ENCODE measurements around the gene CD8A. TPM values are rescaled to one million over a fixed set of nuclear protein-coding genes. Genes with fewer than 3 reads are reported as not detected.
A peak's percentile ranks its signal among the peaks of the same experiment; 100 is the strongest.
"Not testable (repeated sequence)": the region's sequence is repeated elsewhere in the genome, so short reads cannot be mapped to it uniquely, and the experiment has no call there.

The CD8A gene
- 0.15 TPM for polyA plus RNA-seq (2013, experiment 1 of 2)
- polyA plus RNA-seq (2013, experiment 2 of 2), result 0.19 TPM

GRCh38 chr2:86790676-86791572 is at the start of gene CD8A:
Gene CD8A, minus strand, starts transcription at chr2:86790913. Its CDS starts 88 bp downstream, at chr2:86790825.
- Histone ChIP-seq H3K4me3 (ENCODE audit: low read length) (peak within 1 kb of the TSS; percentile 38), H3K4me1 (ENCODE audit: insufficient read depth, low read length) (peaks cover 7% of the 10 kb centered on the region; the same call in 1 of the 2 replicates), H3K9ac (ENCODE audit: low read depth, low read length) (no peak within 1 kb of the TSS), H3K27me3 (ENCODE audit: insufficient read depth, low read length) (peaks cover 84% of the 10 kb centered on the region), H3K9me3 (ENCODE audit: insufficient read depth, low read depth, low read length) (peaks cover 3% of the 10 kb centered on the region; the same call in 1 of the 2 replicates), H3K36me3 (ENCODE audit: insufficient read depth, low read length) (no peaks in the 10 kb centered on the region), H3K27ac (ENCODE audit: low read depth, low read length) (no peak within 1 kb of the TSS)
- 2% methylated on average over 57 of the region's 57 CpGs for WGBS

DNA sequence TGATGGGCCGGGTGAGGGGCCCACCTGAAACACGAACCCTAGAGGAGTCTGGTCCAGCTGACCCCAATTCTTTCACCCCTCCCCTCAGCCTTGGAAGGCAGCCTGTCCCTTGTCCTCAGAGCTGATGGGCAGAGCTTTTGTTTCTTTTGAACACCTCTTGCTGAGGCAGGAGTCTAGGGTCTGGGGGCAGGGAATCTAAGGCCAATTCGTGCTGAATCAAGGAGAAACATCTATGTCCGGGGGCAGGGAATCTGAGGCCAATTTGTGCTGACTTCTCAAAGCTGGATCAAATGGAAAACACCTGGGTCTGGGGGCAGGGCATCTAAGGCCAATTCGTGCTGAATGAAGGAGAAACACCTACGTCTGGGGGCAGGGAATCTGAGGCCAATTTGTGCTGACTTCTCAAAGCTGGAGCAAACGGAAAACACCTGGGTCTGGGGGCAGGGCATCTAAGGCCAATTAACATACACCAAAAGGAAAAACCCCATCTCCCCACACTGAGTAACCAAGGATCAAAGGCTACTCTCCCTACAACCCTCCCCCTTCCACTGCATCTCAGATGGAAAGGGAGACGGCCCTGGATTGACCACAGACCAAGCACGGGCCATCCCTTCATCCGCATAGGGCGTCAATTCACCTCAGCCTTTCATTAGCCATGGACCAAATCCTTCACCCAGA is 49.3 kb upstream of the CD8A start:
- not testable (repeated sequence) for H3K9ac ChIP-seq (ENCODE audit: low read depth, low read length); H3K27me3 ChIP-seq (ENCODE audit: insufficient read depth, low read length); H3K9me3 ChIP-seq (ENCODE audit: insufficient read depth, low read depth, low read length); H3K4me1 ChIP-seq (ENCODE audit: insufficient read depth, low read length); H3K36me3 ChIP-seq (ENCODE audit: insufficient read depth, low read length); H3K27ac ChIP-seq (ENCODE audit: low read depth, low read length); H3K4me3 ChIP-seq (ENCODE audit: low read length)
- WGBS, result 50% methylated on average over 5 of the region's 11 CpGs

DNA sequence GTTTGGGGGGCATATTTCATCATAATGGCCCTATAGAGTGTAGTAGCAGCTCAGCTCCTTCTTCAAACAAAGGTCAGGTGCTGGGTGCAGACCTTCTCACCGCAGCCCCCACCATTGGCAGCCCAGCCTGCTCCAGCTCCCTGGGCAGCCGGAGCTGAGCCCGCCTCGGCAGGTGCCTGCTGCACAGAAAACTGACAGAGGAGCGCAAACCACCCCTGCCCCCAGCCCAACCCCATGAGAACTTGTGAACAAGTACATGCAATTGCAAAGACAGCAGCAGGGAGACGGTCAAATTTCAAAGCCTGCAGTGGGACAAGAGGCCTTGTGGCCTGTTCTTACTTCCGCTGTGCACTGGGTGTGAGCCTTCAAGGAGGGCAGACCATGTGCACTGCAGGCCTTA is 48.7 kb upstream of the CD8A start:
- WGBS, result 60% methylated on average over 7 of the region's 7 CpGs
- H3K4me1 ChIP-seq (ENCODE audit: insufficient read depth, low read length); H3K27ac ChIP-seq (ENCODE audit: low read depth, low read length); H3K36me3 ChIP-seq (ENCODE audit: insufficient read depth, low read length); H3K27me3 ChIP-seq (ENCODE audit: insufficient read depth, low read length); H3K9me3 ChIP-seq (ENCODE audit: insufficient read depth, low read depth, low read length); H3K9ac ChIP-seq (ENCODE audit: low read depth, low read length); H3K4me3 ChIP-seq (ENCODE audit: low read length): not testable (repeated sequence)

DNA sequence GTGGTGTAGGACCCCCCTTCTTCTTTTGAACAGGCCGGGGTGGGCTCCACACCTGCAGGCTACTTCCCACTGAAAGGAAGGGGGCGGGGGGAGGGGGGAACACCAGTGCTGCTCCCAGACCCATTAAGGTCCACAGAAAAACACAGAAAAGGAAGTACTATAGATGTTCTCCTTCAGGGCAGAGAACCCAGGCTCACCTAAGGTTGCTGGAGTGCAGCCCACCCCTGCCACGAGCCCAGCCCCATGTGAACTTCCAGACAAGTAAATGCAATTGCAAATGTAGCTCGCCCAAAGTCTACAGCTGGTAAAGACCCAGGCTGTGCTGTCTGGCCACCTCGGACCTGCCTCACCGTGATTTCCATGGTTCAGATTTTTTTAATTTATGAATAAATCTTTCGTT is 47.0 kb upstream of the CD8A start:
- not testable (repeated sequence) for H3K36me3 ChIP-seq (ENCODE audit: insufficient read depth, low read length); H3K4me3 ChIP-seq (ENCODE audit: low read length); H3K9ac ChIP-seq (ENCODE audit: low read depth, low read length); H3K9me3 ChIP-seq (ENCODE audit: insufficient read depth, low read depth, low read length); H3K27me3 ChIP-seq (ENCODE audit: insufficient read depth, low read length); H3K27ac ChIP-seq (ENCODE audit: low read depth, low read length)
- WGBS, result 41% methylated on average over 2 of the region's 7 CpGs
- H3K4me1 ChIP-seq (ENCODE audit: insufficient read depth, low read length), result peaks cover 12% of the 10 kb centered on the region; the same call in 1 of the 2 replicates

DNA sequence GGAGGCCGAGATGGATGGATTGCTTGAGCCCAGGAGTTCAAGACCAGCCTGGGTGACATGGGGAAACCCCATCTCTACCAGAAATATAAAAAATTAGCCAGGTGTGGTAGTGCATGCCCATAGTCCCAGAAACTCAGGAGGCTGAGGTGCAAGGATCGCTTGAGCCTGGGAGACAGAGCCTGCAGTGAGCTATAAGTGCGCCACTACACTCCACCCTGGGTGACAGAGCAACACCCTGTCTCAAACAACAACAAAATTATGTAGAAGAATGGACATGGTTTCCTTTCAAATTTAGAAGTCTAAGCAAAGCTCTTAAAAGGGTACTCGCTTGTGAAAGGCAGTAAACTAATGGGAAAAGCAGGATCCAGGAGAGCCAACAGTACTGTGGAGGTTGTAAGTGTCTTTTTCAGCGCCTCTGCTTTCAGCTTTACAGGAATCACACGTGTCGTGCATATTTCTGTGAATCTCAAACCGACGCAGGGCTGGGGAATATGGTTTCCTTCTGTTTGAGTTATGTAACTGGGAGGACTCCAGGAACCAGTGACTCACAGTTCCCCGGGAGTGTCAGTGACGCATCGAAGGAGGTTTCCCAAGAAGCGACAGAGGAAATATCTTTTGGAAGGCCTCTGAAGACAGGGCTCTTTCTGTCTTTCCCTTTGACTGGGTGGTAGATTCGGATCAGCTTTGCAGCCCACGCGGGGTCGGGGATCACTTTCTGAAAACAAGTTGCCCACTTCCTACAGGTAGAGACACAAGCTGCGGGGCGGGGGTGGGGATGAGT is 46.4 kb upstream of the CD8A start:
- not testable (repeated sequence) for H3K4me3 ChIP-seq (ENCODE audit: low read length); H3K9ac ChIP-seq (ENCODE audit: low read depth, low read length); H3K9me3 ChIP-seq (ENCODE audit: insufficient read depth, low read depth, low read length); H3K27me3 ChIP-seq (ENCODE audit: insufficient read depth, low read length); H3K27ac ChIP-seq (ENCODE audit: low read depth, low read length); H3K36me3 ChIP-seq (ENCODE audit: insufficient read depth, low read length)
- 63% methylated on average over 12 of the region's 19 CpGs for WGBS
- peaks cover 12% of the 10 kb centered on the region; the same call in 1 of the 2 replicates for H3K4me1 ChIP-seq (ENCODE audit: insufficient read depth, low read length)

- H3K9me3 ChIP-seq (ENCODE audit: insufficient read depth, low read depth, low read length); H3K4me3 ChIP-seq (ENCODE audit: low read length); H3K36me3 ChIP-seq (ENCODE audit: insufficient read depth, low read length); H3K9ac ChIP-seq (ENCODE audit: low read depth, low read length); H3K27me3 ChIP-seq (ENCODE audit: insufficient read depth, low read length); H3K27ac ChIP-seq (ENCODE audit: low read depth, low read length): not testable (repeated sequence)
- whole genome bisulfite sequencing, result 66% methylated on average over 4 of the region's 4 CpGs
- peaks cover 15% of the 10 kb centered on the region; the same call in 1 of the 2 replicates for H3K4me1 ChIP-seq (ENCODE audit: insufficient read depth, low read length)
These were observed 44.8 kb upstream of the CD8A start for GRCh38 chr2:86835548-86835889.

DNA sequence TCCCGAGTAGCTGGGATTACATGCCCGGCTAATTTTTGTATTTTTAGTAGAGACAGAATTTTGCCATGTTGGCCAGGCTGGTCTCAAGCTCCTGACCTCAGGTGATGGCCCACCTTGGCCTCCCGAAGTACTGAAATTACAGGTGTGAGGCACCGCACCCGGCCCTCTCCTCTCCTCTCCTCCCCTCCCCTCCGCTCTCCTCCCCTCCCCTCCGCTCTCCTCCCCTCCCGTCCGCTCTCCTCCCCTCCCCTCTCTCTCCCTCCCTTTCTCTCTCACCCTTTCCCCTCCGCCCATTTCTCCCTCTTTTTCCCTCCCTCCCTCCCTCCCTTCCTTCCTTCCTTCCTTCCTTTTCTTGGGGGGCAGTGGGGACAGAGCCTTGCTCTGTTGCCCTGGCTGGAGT is 42.6 kb upstream of the CD8A start:
- Histone ChIP-seq H3K27me3 (ENCODE audit: insufficient read depth, low read length) (no peaks in the 10 kb centered on the region), H3K36me3 (ENCODE audit: insufficient read depth, low read length) (no peaks in the 10 kb centered on the region), H3K9ac (ENCODE audit: low read depth, low read length) (no peak overlapping the region), H3K4me1 (ENCODE audit: insufficient read depth, low read length) (peaks cover 7% of the 10 kb centered on the region; the same call in 1 of the 2 replicates), H3K9me3 (ENCODE audit: insufficient read depth, low read depth, low read length) (no peaks in the 10 kb centered on the region), H3K27ac (ENCODE audit: low read depth, low read length) (no peak overlapping the region), H3K4me3 (ENCODE audit: low read length) (no peak overlapping the region)
- WGBS, result 80% methylated on average over 3 of the region's 10 CpGs

DNA sequence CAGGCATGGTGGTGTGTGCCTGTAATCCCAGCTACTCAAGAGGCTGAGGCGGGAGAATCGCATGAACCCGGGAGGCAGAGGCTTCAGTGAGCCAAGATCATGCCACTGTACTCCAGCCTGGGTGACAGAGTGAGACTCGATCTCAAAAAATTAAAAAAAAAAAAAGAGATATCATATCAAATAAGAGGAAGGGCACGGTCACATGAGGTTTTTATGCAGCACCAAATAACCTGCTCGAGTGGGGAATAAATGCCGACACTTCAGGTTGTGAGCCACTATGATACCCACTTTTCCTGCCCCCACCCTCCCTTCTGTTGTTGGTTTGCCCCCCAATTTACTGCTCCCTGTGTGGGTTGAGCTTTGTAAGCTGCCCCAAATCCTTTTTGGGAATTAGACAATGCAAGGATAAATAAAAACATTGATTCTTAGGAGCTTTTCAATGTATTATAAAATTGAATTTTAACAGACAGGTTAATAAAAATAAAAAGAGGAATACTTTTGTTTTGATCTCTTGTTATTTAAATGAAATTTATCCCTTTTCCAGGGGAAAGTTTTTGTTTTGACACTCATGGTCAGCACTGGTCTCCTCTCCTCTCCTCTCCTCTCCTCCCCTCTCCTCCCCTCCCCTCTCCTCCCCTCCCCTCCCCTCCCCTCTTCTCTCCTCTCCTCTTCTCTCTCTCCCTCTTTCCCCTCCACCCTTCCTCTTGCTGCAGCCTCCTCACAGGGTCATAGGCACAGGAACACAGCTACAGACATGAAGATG is 41.8 kb upstream of the CD8A start:
- Histone ChIP-seq H3K36me3 (ENCODE audit: insufficient read depth, low read length) (no peaks in the 10 kb centered on the region), H3K27ac (ENCODE audit: low read depth, low read length) (no peak overlapping the region), H3K9me3 (ENCODE audit: insufficient read depth, low read depth, low read length) (no peaks in the 10 kb centered on the region), H3K9ac (ENCODE audit: low read depth, low read length) (no peak overlapping the region), H3K4me3 (ENCODE audit: low read length) (no peak overlapping the region), H3K4me1 (ENCODE audit: insufficient read depth, low read length) (peaks cover 10% of the 10 kb centered on the region; the same call in 1 of the 2 replicates), H3K27me3 (ENCODE audit: insufficient read depth, low read length) (no peaks in the 10 kb centered on the region)
- 64% methylated on average over 7 of the region's 7 CpGs for WGBS

- WGBS, result 65% methylated on average over 2 of the region's 2 CpGs
- H3K4me3 ChIP-seq (ENCODE audit: low read length), result no peak overlapping the region
- H3K4me1 ChIP-seq (ENCODE audit: insufficient read depth, low read length), result peaks cover 10% of the 10 kb centered on the region; the same call in 1 of the 2 replicates
- H3K9ac ChIP-seq (ENCODE audit: low read depth, low read length), result no peak overlapping the region
- H3K27me3 ChIP-seq (ENCODE audit: insufficient read depth, low read length), result no peaks in the 10 kb centered on the region
- peak overlapping the region; percentile 59; the same call in 1 of the 2 replicates for H3K27ac ChIP-seq (ENCODE audit: low read depth, low read length)
- H3K9me3 ChIP-seq (ENCODE audit: insufficient read depth, low read depth, low read length), result no peaks in the 10 kb centered on the region
- no peaks in the 10 kb centered on the region for H3K36me3 ChIP-seq (ENCODE audit: insufficient read depth, low read length)
These were observed 40.8 kb upstream of the CD8A start for GRCh38 chr2:86831537-86831936.

GRCh38 chr2:86826951-86827350 is 36.2 kb upstream of the CD8A start:
- no peak overlapping the region for H3K27ac ChIP-seq (ENCODE audit: low read depth, low read length)
- no peaks in the 10 kb centered on the region for H3K27me3 ChIP-seq (ENCODE audit: insufficient read depth, low read length)
- WGBS, result 92% methylated on average over 4 of the region's 4 CpGs
- H3K9ac ChIP-seq (ENCODE audit: low read depth, low read length), result no peak overlapping the region
- peaks cover 7% of the 10 kb centered on the region; the same call in 1 of the 2 replicates for H3K4me1 ChIP-seq (ENCODE audit: insufficient read depth, low read length)
- H3K4me3 ChIP-seq (ENCODE audit: low read length), result no peak overlapping the region
- no peaks in the 10 kb centered on the region for H3K36me3 ChIP-seq (ENCODE audit: insufficient read depth, low read length)
- H3K9me3 ChIP-seq (ENCODE audit: insufficient read depth, low read depth, low read length), result peaks cover 7% of the 10 kb centered on the region
